Small intestine (tissue), 7 donors: ENCODE data around the gene MMADHC. TPM values are rescaled to one million over a fixed set of nuclear protein-coding genes. Genes with fewer than 3 reads are reported as not detected.

Experiments
- DNase-seq, 2 donors: peaks; one replicate each; pipeline versions ENCODE4 v3.0.0 to v3.0.0-alpha.2; 2013
- FAIRE-seq: peaks from 2 replicates; lab custom pipeline; 2012; peaks lifted over from hg19 to GRCh38; lab: Jason Lieb, UNC
- H3K27ac ChIP-seq, 3 donors: one replicate each; pipeline ENCODE4 v1.5.1; 2013; ENCODE audit warnings: low read length in 2 of 3, mild to moderate bottlenecking in 2 of 3, control low read depth in 1 of 3, inconsistent platforms in 1 of 3, low read depth in 1 of 3, moderate library complexity in 1 of 3
- H3K27me3 ChIP-seq, 3 donors: one replicate each; pipeline ENCODE4 v1.6.1; 2013; ENCODE audit warnings: low read length in 3 of 3, inconsistent platforms in 1 of 3; ENCODE audit not compliant: control insufficient read depth in 3 of 3, insufficient read depth in 3 of 3
- H3K36me3 ChIP-seq, 3 donors: one replicate each; pipeline ENCODE4 v1.6.1; 2013; ENCODE audit warnings: low read length in 3 of 3, inconsistent platforms in 1 of 3, low read depth in 1 of 3, mild to moderate bottlenecking in 1 of 3, moderate library complexity in 1 of 3; ENCODE audit not compliant: control insufficient read depth in 3 of 3, insufficient read depth in 2 of 3
- H3K4me1 ChIP-seq, 3 donors: one replicate each; pipeline ENCODE4 v1.6.1; 2013; ENCODE audit warnings: low read length in 2 of 3, inconsistent platforms in 1 of 3, low read depth in 1 of 3, mild to moderate bottlenecking in 1 of 3, moderate library complexity in 1 of 3; ENCODE audit not compliant: control insufficient read depth in 3 of 3, insufficient read depth in 2 of 3
- H3K4me3 ChIP-seq, 3 donors: one replicate each; pipeline ENCODE4 v1.5.1; 2013; ENCODE audit warnings: low read length in 3 of 3, control low read depth in 1 of 3, inconsistent platforms in 1 of 3, low read depth in 1 of 3, mild to moderate bottlenecking in 1 of 3, moderate library complexity in 1 of 3
- H3K9me3 ChIP-seq, 2 donors: one replicate each; pipeline ENCODE4 v1.6.1; 2013; ENCODE audit warnings: low read depth in 1 of 2, low read length in 1 of 2; ENCODE audit not compliant: control insufficient read depth in 2 of 2, insufficient read depth in 1 of 2
- WGBS, 3 donors: extraction: QIAGEN DNeasy Blood & Tissue Kit; methylation state at CpG; one replicate each; pipeline ENCODE4 v1.1.7; 2013; 5-methylcytosine and 5-hydroxymethylcytosine counted together
- polyA plus RNA-seq, 4 donors: library from polyadenylated mRNA; stranded (reverse) in 3 of 4; unstranded in 1 of 4; fragments of 200-250 nt in 3 of 4; fragments of 120-200 nt in 1 of 4; gene quantifications; one replicate each; pipeline versions ENCODE4 v1.2.1 to v1.2.3, GENCODE V29; 2013
- donor health status: healthy with polysubstance abuse.
- donor health status: control.
- donor health status: control.
- donor health status: Bipolar disorder and iron deficiency.
- donor health status: healthy.

MMADHC gene
- polyA plus RNA-seq, 4 donors = 78.5 to 102 (median 97.9) TPM

GRCh38 chr2:149601141-149601796, 13.7 kb upstream of the MMADHC start:
- Histone ChIP-seq H3K27me3 (no peaks in the 10 kb centered on the region), H3K4me3 (no peak overlapping the region), H3K4me1 (no peaks in the 10 kb centered on the region), H3K36me3 (no peaks in the 10 kb centered on the region), H3K27ac (no peak overlapping the region), H3K9me3 (peaks cover 0 to 4% of the 10 kb centered on the region in 2 donors)
- FAIRE-seq (no peak), DNase-seq (no peak)
- 41 to 58% (median 44%) methylated on average over 3 of the region's 3 CpGs for WGBS, 3 donors

- H3K36me3 ChIP-seq = no peaks in the 10 kb centered on the region
- no peak overlapping the region for H3K27ac ChIP-seq
- no peak for FAIRE-seq
- WGBS, 3 donors = 31 to 43% (median 40%) methylated on average over 13 of the region's 13 CpGs
- H3K27me3 ChIP-seq = no peaks in the 10 kb centered on the region
- no peak overlapping the region for H3K4me3 ChIP-seq
- peak; percentile 68 to 74 for DNase-seq
- no peaks in the 10 kb centered on the region for H3K4me1 ChIP-seq
- peaks cover 0 to 4% of the 10 kb centered on the region in 2 donors for H3K9me3 ChIP-seq
Observed at GRCh38 chr2:149597668-149598326, 10.2 kb upstream of the MMADHC start.

GRCh38 chr2:149597050-149597667, 9.6 kb upstream of the MMADHC start:
- Histone ChIP-seq H3K27me3 (no peaks in the 10 kb centered on the region), H3K4me1 (no peaks in the 10 kb centered on the region), H3K36me3 (no peaks in the 10 kb centered on the region), H3K4me3 (no peak overlapping the region), H3K9me3 (peaks cover 0 to 4% of the 10 kb centered on the region in 2 donors), H3K27ac (no peak overlapping the region)
- 41 to 48% (median 46%) methylated on average over 7 of the region's 7 CpGs for WGBS, 3 donors
- DNase-seq (no peak), FAIRE-seq (no peak)

- Histone ChIP-seq H3K4me3 (no peak overlapping the region), H3K9me3 (peaks cover 0 to 2% of the 10 kb centered on the region in 2 donors), H3K36me3 (no peaks in the 10 kb centered on the region), H3K27me3 (no peaks in the 10 kb centered on the region), H3K27ac (no peak overlapping the region), H3K4me1 (peaks cover 0 to 2% (median 0%) of the 10 kb centered on the region in 3 donors)
- no peak for FAIRE-seq
- no peak for DNase-seq
- 89 to 92% (median 91%) methylated on average over 7 of the region's 7 CpGs for WGBS, 3 donors
Observed at GRCh38 chr2:149596471-149596870, 8.9 kb upstream of the MMADHC start.

GRCh38 chr2:149595056-149595963, 7.7 kb upstream of the MMADHC start:
- no peak overlapping the region for H3K4me3 ChIP-seq
- WGBS, 3 donors = 92 to 100% (median 93%) methylated on average over 1 of the region's 1 CpG
- DNase-seq (no peak), FAIRE-seq (no peak)
- no peak overlapping the region for H3K27ac ChIP-seq
- H3K9me3 ChIP-seq = no peaks in the 10 kb centered on the region
- H3K36me3 ChIP-seq = no peaks in the 10 kb centered on the region
- H3K4me1 ChIP-seq = peaks cover 0 to 2% (median 0%) of the 10 kb centered on the region in 3 donors
- H3K27me3 ChIP-seq = no peaks in the 10 kb centered on the region

DNA sequence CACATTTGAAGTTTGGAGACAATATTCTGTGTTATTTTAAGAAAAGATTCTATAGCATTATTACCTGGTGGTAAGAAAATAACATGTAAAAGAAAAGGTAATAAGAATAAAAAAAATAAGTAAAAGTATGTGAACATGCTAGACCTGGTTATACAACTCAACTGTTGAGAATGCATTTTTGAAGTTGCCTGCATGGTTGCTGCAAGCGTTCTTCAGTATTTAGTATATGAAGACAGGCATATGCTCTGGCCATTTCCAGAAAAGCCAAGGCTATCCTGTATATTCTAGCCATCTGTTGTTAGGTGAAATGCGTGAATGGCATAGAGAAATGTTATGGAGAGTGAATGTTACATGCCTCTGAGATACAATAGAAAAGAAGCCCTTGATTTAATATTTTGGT, 6.8 kb upstream of the MMADHC start:
- Histone ChIP-seq H3K36me3 (no peaks in the 10 kb centered on the region), H3K4me1 (peaks cover 0 to 2% (median 0%) of the 10 kb centered on the region in 3 donors), H3K27ac (no peak overlapping the region), H3K27me3 (no peaks in the 10 kb centered on the region), H3K4me3 (no peak overlapping the region), H3K9me3 (no peaks in the 10 kb centered on the region)
- no peak for FAIRE-seq
- no peak for DNase-seq
- WGBS, 3 donors = 92 to 97% (median 95%) methylated on average over 2 of the region's 2 CpGs

DNA sequence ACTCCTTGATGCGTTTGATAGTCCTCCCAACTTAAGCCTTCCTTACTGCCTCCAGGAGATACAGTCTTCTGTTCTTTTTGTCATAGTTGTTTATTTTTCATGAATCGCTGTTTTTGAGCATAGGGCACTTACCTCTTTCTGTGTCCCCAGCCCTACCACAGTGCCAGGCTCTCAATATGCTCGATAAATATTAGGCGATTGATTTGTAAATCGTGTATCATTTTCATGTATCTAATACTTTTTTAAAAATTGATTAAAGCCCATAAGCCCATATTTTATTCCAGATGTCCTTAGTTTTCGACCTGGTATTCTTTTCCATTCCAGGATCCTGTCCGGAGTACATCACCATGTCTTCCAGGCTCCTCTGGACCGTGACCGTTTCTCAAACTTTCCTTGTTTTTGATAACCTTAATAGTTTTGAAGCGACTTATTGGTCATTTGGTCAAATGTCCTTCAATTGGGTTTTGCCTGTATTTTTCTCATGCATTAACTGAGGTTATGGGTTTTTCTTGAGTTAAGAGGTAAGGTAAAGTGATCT, 444 bp upstream of the MMADHC start:
- 45 to 54% (median 47%) methylated on average over 10 of the region's 10 CpGs for WGBS, 3 donors
- Histone ChIP-seq H3K9me3 (no peaks in the 10 kb centered on the region), H3K36me3 (peaks cover 0 to 3% (median 1%) of the 10 kb centered on the region in 3 donors), H3K4me1 (peaks cover 4 to 7% (median 4%) of the 10 kb centered on the region in 3 donors), H3K4me3 (peak overlapping the region in 2 of 3 donors; percentile 76 to 78), H3K27ac (peak overlapping the region; percentile 94 to 99 (median 98)), H3K27me3 (no peaks in the 10 kb centered on the region)
- DNase-seq = no peak
- FAIRE-seq = no peak

GRCh38 chr2:149586898-149587219, 716 bp downstream of the MMADHC start:
- Histone ChIP-seq H3K27me3 (no peaks in the 10 kb centered on the region), H3K4me1 (peaks cover 2 to 7% (median 4%) of the 10 kb centered on the region in 3 donors), H3K27ac (peak overlapping the region; percentile 94 to 99 (median 98)), H3K36me3 (peaks cover 0 to 3% (median 1%) of the 10 kb centered on the region in 3 donors), H3K4me3 (peak overlapping the region; percentile 74 to 78 (median 76)), H3K9me3 (no peaks in the 10 kb centered on the region)
- DNase-seq (no peak), FAIRE-seq (no peak)
- 0% methylated on average over 7 of the region's 7 CpGs for WGBS, 3 donors
